ENCODE results near the gene TCEAL7. TPM values are rescaled to one million over a fixed set of nuclear protein-coding genes. Genes with fewer than 3 reads are reported as not detected.

TCEAL7 gene
- total and polyA plus RNA-seq, 9 of the 15 experiments (the other 6 are each of a cell fraction or from before 2014, with no cell fraction given), result 0.07 to 0.34 (median 0.13) TPM; not detected in 4

DNA sequence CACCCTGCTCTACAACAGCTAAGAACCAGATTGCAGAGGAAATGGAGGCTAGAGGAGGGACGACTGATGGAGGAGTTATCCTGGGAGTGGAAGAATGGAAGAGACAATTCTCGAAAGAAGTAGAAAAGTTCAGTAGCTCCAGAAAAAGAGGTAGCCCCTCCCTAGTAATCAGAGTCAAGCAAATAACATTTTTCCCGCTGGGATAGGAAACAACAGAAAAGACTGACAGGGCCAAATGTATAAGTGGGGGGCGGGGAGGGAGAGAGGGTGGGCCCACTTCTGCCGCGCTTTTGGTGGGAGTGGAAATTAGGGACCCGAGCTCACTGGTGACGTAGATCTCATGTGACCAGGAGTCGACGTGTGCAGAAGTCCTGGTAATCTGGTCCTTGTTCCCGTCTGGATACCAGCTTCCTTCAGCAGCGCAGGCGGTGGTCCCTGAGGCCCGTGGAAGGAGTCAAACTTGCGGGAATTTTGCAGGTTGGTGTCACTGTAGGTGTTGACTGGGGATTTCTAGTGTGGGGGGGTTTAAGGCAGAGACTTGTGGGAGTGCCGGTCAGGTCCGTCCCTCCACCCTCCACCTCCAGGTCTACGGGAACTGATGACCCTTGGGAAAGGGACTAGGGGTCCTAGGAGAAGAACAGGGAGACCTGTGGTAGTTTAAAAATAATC, 26.2 kb downstream of the TCEAL7 start, which contains the start of gene TCEAL9 (continued):
- TF ChIP-seq, protein P1, sequence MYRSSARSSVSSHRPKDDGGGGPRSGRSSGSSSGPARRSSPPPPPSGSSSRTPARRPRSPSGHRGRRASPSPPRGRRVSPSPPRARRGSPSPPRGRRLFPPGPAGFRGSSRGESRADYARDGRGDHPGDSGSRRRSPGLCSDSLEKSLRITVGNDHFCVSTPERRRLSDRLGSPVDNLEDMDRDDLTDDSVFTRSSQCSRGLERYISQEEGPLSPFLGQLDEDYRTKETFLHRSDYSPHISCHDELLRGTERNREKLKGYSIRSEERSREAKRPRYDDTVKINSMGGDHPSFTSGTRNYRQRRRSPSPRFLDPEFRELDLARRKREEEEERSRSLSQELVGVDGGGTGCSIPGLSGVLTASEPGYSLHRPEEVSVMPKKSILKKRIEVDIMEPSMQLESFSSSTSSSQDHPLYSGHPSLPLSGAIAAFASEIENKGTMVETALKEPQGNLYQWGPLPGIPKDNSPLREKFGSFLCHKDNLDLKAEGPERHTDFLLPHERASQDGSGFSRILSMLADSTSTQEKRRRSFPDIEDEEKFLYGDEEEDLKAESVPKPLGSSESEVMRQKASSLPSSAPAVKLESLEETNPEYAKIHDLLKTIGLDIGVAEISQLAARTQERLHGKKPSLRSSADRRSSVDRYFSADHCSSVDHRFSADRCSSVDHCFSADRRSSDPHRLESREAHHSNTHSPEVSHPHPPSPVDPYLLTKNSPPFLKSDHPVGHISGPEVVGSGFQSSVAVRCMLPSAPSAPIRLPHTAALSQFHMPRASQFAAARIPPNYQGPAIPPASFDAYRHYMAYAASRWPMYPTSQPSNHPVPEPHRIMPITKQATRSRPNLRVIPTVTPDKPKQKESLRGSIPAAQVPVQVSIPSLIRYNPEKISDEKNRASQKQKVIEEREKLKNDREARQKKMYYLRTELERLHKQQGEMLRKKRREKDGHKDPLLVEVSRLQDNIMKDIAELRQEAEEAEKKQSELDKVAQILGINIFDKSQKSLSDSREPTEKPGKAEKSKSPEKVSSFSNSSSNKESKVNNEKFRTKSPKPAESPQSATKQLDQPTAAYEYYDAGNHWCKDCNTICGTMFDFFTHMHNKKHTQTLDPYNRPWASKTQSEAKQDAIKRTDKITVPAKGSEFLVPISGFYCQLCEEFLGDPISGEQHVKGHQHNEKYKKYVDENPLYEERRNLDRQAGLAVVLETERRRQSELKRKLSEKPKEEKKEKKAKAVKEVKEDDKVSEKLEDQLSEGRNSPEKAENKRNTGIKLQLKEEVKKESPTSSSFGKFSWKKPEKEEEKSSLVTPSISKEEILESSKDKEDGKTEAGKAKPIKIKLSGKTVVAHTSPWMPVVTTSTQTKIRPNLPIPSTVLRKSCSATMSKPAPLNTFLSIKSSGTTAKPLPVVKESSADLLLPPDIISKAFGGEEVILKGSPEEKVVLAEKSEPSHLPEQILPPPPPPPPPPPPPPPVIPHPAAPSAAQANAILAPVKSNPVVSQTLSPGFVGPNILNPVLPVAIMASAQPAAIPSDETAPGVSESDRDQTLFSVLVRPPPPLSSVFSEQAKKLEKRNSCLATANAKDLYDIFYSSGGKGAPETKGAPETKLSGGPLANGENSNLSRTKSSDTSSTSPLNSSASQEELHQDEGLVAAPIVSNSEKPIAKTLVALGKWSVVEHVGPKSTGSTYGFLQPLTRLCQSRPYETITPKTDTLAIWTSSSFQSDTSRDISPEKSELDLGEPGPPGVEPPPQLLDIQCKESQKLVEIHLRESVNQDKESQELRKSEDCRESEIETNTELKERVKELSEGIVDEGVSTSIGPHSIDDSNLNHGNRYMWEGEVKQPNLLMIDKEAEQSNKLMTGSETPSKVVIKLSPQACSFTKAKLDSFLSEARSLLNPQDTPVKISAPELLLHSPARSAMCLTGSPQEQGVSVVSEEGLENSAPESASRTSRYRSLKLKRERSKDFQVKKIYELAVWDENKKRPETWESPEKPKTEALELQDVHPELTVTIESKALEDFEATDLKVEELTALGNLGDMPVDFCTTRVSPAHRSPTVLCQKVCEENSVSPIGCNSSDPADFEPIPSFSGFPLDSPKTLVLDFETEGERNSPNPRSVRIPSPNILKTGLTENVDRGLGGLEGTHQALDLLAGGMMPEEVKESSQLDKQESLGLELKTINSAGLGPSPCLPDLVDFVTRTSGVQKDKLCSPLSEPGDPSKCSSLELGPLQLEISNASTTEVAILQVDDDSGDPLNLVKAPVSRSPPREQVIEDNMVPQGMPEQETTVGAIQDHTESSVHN (IDR thresholded peaks at IDR 0.05; ENCODE audit: borderline replicate concordance in 1 of 2, low read depth in 1 of 2), result no peak
- no peak for TF ChIP-seq E2F3 (CRISPR knock-in tag; IDR thresholded peaks at IDR 0.05)
- no peak for TF ChIP-seq MXI1 (IDR thresholded peaks at IDR 0.05; ENCODE audit: low read depth, low read length)
- no peak for TF ChIP-seq ERF (CRISPR knock-in tag; IDR thresholded peaks at IDR 0.05)
- TF ChIP-seq ZNF75A (CRISPR knock-in tag; IDR thresholded peaks at IDR 0.05), result no peak
- TF ChIP-seq NBN (IDR thresholded peaks at IDR 0.05; ENCODE audit: low read depth), result no peak
- TF ChIP-seq, protein P2, sequence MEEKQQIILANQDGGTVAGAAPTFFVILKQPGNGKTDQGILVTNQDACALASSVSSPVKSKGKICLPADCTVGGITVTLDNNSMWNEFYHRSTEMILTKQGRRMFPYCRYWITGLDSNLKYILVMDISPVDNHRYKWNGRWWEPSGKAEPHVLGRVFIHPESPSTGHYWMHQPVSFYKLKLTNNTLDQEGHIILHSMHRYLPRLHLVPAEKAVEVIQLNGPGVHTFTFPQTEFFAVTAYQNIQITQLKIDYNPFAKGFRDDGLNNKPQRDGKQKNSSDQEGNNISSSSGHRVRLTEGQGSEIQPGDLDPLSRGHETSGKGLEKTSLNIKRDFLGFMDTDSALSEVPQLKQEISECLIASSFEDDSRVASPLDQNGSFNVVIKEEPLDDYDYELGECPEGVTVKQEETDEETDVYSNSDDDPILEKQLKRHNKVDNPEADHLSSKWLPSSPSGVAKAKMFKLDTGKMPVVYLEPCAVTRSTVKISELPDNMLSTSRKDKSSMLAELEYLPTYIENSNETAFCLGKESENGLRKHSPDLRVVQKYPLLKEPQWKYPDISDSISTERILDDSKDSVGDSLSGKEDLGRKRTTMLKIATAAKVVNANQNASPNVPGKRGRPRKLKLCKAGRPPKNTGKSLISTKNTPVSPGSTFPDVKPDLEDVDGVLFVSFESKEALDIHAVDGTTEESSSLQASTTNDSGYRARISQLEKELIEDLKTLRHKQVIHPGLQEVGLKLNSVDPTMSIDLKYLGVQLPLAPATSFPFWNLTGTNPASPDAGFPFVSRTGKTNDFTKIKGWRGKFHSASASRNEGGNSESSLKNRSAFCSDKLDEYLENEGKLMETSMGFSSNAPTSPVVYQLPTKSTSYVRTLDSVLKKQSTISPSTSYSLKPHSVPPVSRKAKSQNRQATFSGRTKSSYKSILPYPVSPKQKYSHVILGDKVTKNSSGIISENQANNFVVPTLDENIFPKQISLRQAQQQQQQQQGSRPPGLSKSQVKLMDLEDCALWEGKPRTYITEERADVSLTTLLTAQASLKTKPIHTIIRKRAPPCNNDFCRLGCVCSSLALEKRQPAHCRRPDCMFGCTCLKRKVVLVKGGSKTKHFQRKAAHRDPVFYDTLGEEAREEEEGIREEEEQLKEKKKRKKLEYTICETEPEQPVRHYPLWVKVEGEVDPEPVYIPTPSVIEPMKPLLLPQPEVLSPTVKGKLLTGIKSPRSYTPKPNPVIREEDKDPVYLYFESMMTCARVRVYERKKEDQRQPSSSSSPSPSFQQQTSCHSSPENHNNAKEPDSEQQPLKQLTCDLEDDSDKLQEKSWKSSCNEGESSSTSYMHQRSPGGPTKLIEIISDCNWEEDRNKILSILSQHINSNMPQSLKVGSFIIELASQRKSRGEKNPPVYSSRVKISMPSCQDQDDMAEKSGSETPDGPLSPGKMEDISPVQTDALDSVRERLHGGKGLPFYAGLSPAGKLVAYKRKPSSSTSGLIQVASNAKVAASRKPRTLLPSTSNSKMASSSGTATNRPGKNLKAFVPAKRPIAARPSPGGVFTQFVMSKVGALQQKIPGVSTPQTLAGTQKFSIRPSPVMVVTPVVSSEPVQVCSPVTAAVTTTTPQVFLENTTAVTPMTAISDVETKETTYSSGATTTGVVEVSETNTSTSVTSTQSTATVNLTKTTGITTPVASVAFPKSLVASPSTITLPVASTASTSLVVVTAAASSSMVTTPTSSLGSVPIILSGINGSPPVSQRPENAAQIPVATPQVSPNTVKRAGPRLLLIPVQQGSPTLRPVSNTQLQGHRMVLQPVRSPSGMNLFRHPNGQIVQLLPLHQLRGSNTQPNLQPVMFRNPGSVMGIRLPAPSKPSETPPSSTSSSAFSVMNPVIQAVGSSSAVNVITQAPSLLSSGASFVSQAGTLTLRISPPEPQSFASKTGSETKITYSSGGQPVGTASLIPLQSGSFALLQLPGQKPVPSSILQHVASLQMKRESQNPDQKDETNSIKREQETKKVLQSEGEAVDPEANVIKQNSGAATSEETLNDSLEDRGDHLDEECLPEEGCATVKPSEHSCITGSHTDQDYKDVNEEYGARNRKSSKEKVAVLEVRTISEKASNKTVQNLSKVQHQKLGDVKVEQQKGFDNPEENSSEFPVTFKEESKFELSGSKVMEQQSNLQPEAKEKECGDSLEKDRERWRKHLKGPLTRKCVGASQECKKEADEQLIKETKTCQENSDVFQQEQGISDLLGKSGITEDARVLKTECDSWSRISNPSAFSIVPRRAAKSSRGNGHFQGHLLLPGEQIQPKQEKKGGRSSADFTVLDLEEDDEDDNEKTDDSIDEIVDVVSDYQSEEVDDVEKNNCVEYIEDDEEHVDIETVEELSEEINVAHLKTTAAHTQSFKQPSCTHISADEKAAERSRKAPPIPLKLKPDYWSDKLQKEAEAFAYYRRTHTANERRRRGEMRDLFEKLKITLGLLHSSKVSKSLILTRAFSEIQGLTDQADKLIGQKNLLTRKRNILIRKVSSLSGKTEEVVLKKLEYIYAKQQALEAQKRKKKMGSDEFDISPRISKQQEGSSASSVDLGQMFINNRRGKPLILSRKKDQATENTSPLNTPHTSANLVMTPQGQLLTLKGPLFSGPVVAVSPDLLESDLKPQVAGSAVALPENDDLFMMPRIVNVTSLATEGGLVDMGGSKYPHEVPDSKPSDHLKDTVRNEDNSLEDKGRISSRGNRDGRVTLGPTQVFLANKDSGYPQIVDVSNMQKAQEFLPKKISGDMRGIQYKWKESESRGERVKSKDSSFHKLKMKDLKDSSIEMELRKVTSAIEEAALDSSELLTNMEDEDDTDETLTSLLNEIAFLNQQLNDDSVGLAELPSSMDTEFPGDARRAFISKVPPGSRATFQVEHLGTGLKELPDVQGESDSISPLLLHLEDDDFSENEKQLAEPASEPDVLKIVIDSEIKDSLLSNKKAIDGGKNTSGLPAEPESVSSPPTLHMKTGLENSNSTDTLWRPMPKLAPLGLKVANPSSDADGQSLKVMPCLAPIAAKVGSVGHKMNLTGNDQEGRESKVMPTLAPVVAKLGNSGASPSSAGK (IDR thresholded peaks at IDR 0.05), result 0 out of 2 replicates have a peak, but pooled peaks have one; percentile 24
- no peak for TF ChIP-seq HDAC8 (tag; IDR thresholded peaks at IDR 0.05)

All from K562 (cell line).